ENCODE measurements around the gene TST. TPM values are rescaled to one million over a fixed set of nuclear protein-coding genes. Genes with fewer than 3 reads are reported as not detected.

The TST gene
- polyA plus RNA-seq, 1 donor from 2014 or later, result 5.4 TPM

DNA sequence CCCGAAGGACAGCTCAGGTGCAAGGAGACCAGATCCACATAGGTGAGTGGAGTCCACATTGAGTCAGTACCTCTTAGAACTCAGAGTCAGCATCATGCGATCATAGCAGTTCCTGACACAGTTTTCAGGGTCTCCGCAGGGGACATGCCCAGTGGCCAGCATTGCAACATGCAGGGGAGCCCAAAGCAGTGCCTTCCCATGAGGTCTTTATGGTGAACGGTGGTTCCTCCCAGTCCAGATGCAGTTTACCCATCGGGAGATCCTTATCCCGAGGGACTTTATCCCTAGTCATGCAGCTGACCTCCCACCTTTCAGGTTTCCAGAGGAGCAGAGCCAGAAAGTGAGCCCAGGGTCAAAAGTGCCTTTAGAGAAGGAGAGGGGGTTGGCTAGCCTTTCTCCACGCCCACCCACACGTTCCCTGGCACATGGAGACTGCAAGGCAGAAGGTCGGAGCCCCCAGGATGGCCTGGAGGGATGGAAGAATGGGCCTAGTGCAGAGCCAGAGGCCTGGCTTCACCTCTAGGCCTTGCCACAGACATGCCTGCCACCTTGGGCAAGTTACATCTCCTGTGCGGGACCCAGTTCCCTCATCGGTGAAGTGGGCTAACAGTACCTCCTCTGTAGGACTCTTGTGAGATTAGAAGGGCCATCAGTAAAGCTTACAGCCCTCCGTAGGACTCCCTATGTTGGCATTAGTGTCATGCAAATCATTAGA, 38.7 kb upstream of the TST start:
- Histone ChIP-seq H3K9ac (ENCODE audit: low read length) (no peak overlapping the region), H3K27ac (ENCODE audit: low read length) (no peak overlapping the region), H3K36me3 (ENCODE audit: insufficient read depth, low read length) (no peaks in the 10 kb centered on the region), H3K79me2 (replicated peaks; ENCODE audit: insufficient read depth, low read length) (no peaks in the 10 kb centered on the region), H4K20me1 (ENCODE audit: insufficient read depth) (no peaks in the 10 kb centered on the region), H3F3A (ENCODE audit: insufficient read depth, low read length, poor library complexity, severe bottlenecking) (no peaks in the 10 kb centered on the region), H3K27me3 (ENCODE audit: insufficient read depth, low read depth, low read length) (no peaks in the 10 kb centered on the region), H3K4me2 (ENCODE audit: low read length) (no peak overlapping the region), H3K9me2 (ENCODE audit: insufficient read depth, low read length) (no peaks in the 10 kb centered on the region), H2AFZ (ENCODE audit: low read depth, low read length) (no peak overlapping the region), H3K9me3 (ENCODE audit: low read length) (no peaks in the 10 kb centered on the region), H3K4me3 (ENCODE audit: low read length) (no peak overlapping the region)
- TF ChIP-seq RAD21 (conservative IDR thresholded peaks at IDR 0.05), result no peak
- TF ChIP-seq, protein P1, sequence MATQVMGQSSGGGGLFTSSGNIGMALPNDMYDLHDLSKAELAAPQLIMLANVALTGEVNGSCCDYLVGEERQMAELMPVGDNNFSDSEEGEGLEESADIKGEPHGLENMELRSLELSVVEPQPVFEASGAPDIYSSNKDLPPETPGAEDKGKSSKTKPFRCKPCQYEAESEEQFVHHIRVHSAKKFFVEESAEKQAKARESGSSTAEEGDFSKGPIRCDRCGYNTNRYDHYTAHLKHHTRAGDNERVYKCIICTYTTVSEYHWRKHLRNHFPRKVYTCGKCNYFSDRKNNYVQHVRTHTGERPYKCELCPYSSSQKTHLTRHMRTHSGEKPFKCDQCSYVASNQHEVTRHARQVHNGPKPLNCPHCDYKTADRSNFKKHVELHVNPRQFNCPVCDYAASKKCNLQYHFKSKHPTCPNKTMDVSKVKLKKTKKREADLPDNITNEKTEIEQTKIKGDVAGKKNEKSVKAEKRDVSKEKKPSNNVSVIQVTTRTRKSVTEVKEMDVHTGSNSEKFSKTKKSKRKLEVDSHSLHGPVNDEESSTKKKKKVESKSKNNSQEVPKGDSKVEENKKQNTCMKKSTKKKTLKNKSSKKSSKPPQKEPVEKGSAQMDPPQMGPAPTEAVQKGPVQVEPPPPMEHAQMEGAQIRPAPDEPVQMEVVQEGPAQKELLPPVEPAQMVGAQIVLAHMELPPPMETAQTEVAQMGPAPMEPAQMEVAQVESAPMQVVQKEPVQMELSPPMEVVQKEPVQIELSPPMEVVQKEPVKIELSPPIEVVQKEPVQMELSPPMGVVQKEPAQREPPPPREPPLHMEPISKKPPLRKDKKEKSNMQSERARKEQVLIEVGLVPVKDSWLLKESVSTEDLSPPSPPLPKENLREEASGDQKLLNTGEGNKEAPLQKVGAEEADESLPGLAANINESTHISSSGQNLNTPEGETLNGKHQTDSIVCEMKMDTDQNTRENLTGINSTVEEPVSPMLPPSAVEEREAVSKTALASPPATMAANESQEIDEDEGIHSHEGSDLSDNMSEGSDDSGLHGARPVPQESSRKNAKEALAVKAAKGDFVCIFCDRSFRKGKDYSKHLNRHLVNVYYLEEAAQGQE (IDR thresholded peaks at IDR 0.05; ENCODE audit: borderline replicate concordance), result no peak
- TF ChIP-seq TAF1 (IDR thresholded peaks at IDR 0.05; ENCODE audit: low read depth), result no peak
- TF ChIP-seq EP300 (conservative IDR thresholded peaks at IDR 0.05; ENCODE audit: poor library complexity, severe bottlenecking), result no peak
- no peak for TF ChIP-seq POLR2AphosphoS5 (IDR thresholded peaks at IDR 0.05)
- TF ChIP-seq SMC3 (conservative IDR thresholded peaks at IDR 0.05; ENCODE audit: poor library complexity), result no peak
- no peak for TF ChIP-seq MXI1 (conservative IDR thresholded peaks at IDR 0.05; ENCODE audit: poor library complexity, severe bottlenecking)
- no peak for TF ChIP-seq EZH2 (IDR thresholded peaks at IDR 0.05; ENCODE audit: borderline replicate concordance, insufficient read depth, low read length, poor library complexity, severe bottlenecking)
- TF ChIP-seq, protein P2, sequence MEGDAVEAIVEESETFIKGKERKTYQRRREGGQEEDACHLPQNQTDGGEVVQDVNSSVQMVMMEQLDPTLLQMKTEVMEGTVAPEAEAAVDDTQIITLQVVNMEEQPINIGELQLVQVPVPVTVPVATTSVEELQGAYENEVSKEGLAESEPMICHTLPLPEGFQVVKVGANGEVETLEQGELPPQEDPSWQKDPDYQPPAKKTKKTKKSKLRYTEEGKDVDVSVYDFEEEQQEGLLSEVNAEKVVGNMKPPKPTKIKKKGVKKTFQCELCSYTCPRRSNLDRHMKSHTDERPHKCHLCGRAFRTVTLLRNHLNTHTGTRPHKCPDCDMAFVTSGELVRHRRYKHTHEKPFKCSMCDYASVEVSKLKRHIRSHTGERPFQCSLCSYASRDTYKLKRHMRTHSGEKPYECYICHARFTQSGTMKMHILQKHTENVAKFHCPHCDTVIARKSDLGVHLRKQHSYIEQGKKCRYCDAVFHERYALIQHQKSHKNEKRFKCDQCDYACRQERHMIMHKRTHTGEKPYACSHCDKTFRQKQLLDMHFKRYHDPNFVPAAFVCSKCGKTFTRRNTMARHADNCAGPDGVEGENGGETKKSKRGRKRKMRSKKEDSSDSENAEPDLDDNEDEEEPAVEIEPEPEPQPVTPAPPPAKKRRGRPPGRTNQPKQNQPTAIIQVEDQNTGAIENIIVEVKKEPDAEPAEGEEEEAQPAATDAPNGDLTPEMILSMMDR (IDR thresholded peaks at IDR 0.05; ENCODE audit: poor library complexity, severe bottlenecking), result no peak

DNA sequence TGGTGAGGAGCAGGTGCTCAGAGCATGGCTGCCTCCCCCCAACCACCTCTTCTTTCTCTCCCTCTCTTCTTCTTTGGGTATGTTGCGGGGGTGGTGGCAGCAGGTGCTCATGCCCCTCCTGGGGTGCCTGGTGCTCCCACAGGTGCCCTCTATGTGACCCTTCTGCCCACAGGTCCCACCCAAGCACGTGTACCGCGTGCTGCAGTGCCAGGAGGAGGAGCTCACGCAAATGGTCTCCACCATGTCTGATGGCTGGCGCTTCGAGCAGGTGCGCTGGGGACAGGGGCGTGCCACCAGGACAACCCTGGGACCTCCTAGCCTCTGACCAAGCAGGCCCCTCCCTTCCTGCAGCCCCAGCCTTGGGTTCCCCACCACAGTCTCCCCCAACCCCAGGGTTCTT, 38.0 kb upstream of the TST start:
- no peak overlapping the region for H3K4me3 ChIP-seq (ENCODE audit: low read length)
- no peak overlapping the region for H3K4me2 ChIP-seq (ENCODE audit: low read length)
- H3K79me2 ChIP-seq (replicated peaks; ENCODE audit: insufficient read depth, low read length), result no peaks in the 10 kb centered on the region
- no peaks in the 10 kb centered on the region for H3F3A ChIP-seq (ENCODE audit: insufficient read depth, low read length, poor library complexity, severe bottlenecking)
- H3K36me3 ChIP-seq (ENCODE audit: insufficient read depth, low read length), result no peaks in the 10 kb centered on the region
- H3K27ac ChIP-seq (ENCODE audit: low read length), result no peak overlapping the region
- no peaks in the 10 kb centered on the region for H3K9me3 ChIP-seq (ENCODE audit: low read length)
- TF ChIP-seq POLR2AphosphoS5 (IDR thresholded peaks at IDR 0.05) (no peak), SMC3 (conservative IDR thresholded peaks at IDR 0.05; ENCODE audit: poor library complexity) (no peak), EZH2 (IDR thresholded peaks at IDR 0.05; ENCODE audit: borderline replicate concordance, insufficient read depth, low read length, poor library complexity, severe bottlenecking) (no peak)
- H2AFZ ChIP-seq (ENCODE audit: low read depth, low read length), result no peak overlapping the region
- no peak overlapping the region for H3K9ac ChIP-seq (ENCODE audit: low read length)
- H3K27me3 ChIP-seq (ENCODE audit: insufficient read depth, low read depth, low read length), result no peaks in the 10 kb centered on the region
- no peaks in the 10 kb centered on the region for H3K9me2 ChIP-seq (ENCODE audit: insufficient read depth, low read length)
- no peaks in the 10 kb centered on the region for H4K20me1 ChIP-seq (ENCODE audit: insufficient read depth)
